HepG2 (cell line): ENCODE results near the gene RNU1-1. TPM values are rescaled to one million over a fixed set of nuclear protein-coding genes. Genes with fewer than 3 reads are reported as not detected.
A peak's percentile ranks its signal among the peaks of the same experiment; 100 is the strongest.
"Not testable (repeated sequence)": the region's sequence is repeated elsewhere in the genome, so short reads cannot be mapped to it uniquely, and the experiment has no call there.

Experiments used
- ATF1 ChIP-seq: IDR thresholded peaks from 2 replicates; pipeline ENCODE4 v1.6.1; 2016; ENCODE audit warnings: mild to moderate bottlenecking, control low read depth
- ATF7 ChIP-seq, 2 experiments: fragments of 450-650 bp in 1 of 2; sonication (generic) in 1 of 2; formaldehyde crosslinking in 1 of 2; IDR thresholded peaks; 2 replicates each; pipeline versions ENCODE4 v1.4.0 to v1.6.1; 2016 to 2020; ENCODE audit warnings: antibody characterized with exemption in 1 of 2, mild to moderate bottlenecking in 1 of 2, missing genetic modification reagents in 1 of 2
- GABPA ChIP-seq, 2 experiments: IDR thresholded peaks; 2 replicates each; pipeline ENCODE4 v1.6.1; 2011 to 2016; ENCODE audit warnings: low read depth in 2 of 2, low read length in 1 of 2, missing biosample characterization in 1 of 2, missing genetic modification characterization in 1 of 2
- GTF2F1 ChIP-seq: fragments of 150-350 bp; IDR thresholded peaks from 2 replicates; pipeline ENCODE4 v1.6.1; 2014; ENCODE audit warnings: low read length
- HOXA9 ChIP-seq: sonication (generic); formaldehyde crosslinking; IDR thresholded peaks from 2 replicates; pipeline ENCODE4 v1.8.1; 2022; ENCODE audit warnings: missing genetic modification reagents, mild to moderate bottlenecking, moderate library complexity, borderline replicate concordance
- JUNB ChIP-seq: sonication (generic); formaldehyde crosslinking; IDR thresholded peaks from 2 replicates; pipeline ENCODE4 v1.8.0; 2022; ENCODE audit warnings: missing genetic modification reagents, mild to moderate bottlenecking, borderline replicate concordance
- KLF16 ChIP-seq, 2 experiments: sonication (generic) in 1 of 2; formaldehyde crosslinking in 1 of 2; IDR thresholded peaks; 2 replicates each; pipeline versions ENCODE4 v1.6.1 to v1.8.0; 2016 to 2023; ENCODE audit warnings: missing genetic modification reagents in 2 of 2, missing compliant biosample characterization in 1 of 2
- MIER3 ChIP-seq: IDR thresholded peaks from 2 replicates; pipeline ENCODE4 v1.6.1; 2016; ENCODE audit warnings: missing compliant biosample characterization, borderline replicate concordance
- ZFP37 ChIP-seq: sonication (generic); formaldehyde crosslinking; IDR thresholded peaks from 2 replicates; pipeline ENCODE4 v1.4.0; 2020; ENCODE audit warnings: missing genetic modification reagents, borderline replicate concordance
- ZNF350 ChIP-seq: sonication (generic); formaldehyde crosslinking; IDR thresholded peaks from 2 replicates; pipeline ENCODE4 v1.4.0; 2020; ENCODE audit warnings: mild to moderate bottlenecking, low read depth, missing genetic modification reagents, borderline replicate concordance
- polyA plus RNA-seq, 8 experiments: library from polyadenylated mRNA; depleted of rRNA in 3 of 8; stranded (reverse) in 7 of 8; unstranded in 1 of 8; fragments of >200 nt; fragmentation: Illumina TruSeq in 4 of 8; extraction: Trizol in 4 of 8; gene quantifications; 2 replicates each; pipeline versions ENCODE4 v1.2.1 to v1.2.3, GENCODE V29; 2011 to 2016; ENCODE audit warnings: low read depth in 4 of 8, missing spikeins in 1 of 8, mixed read lengths in 1 of 8; ENCODE audit not compliant: insufficient read depth in 1 of 8
- total RNA-seq, 5 experiments: library from RNA; depleted of rRNA; stranded (reverse); fragments of >200 nt; fragmentation: Illumina TruSeq; extraction: Trizol; gene quantifications; 2 replicates each; pipeline ENCODE4 v1.2.3, GENCODE V29; 2016; ENCODE audit warnings: low read depth in 1 of 5
- TF ChIP-seq, protein P1 (sequence below): IDR thresholded peaks from 2 replicates; pipeline ENCODE4 v1.4.0; 2020; ENCODE audit warnings: mild to moderate bottlenecking, missing genetic modification reagents
- TF ChIP-seq, protein P2 (sequence below), 2 experiments: sonication (generic) in 1 of 2; formaldehyde crosslinking in 1 of 2; IDR thresholded peaks; 2 replicates each; pipeline versions ENCODE4 v1.4.0 to v1.6.1; 2016 to 2020; ENCODE audit warnings: borderline replicate concordance in 1 of 2, low read depth in 1 of 2, mild to moderate bottlenecking in 1 of 2, missing genetic modification reagents in 1 of 2
- TF ChIP-seq, protein P3 (sequence below): sonication (generic); formaldehyde crosslinking; IDR thresholded peaks from 2 replicates; pipeline ENCODE4 v1.4.0; 2020; ENCODE audit warnings: missing genetic modification reagents, borderline replicate concordance

RNU1-1 gene
- total and polyA plus RNA-seq, 2 of the 13 experiments (the other 11 are each of a cell fraction or from before 2014, with no cell fraction given): under 0.01 to 11,018 TPM

DNA sequence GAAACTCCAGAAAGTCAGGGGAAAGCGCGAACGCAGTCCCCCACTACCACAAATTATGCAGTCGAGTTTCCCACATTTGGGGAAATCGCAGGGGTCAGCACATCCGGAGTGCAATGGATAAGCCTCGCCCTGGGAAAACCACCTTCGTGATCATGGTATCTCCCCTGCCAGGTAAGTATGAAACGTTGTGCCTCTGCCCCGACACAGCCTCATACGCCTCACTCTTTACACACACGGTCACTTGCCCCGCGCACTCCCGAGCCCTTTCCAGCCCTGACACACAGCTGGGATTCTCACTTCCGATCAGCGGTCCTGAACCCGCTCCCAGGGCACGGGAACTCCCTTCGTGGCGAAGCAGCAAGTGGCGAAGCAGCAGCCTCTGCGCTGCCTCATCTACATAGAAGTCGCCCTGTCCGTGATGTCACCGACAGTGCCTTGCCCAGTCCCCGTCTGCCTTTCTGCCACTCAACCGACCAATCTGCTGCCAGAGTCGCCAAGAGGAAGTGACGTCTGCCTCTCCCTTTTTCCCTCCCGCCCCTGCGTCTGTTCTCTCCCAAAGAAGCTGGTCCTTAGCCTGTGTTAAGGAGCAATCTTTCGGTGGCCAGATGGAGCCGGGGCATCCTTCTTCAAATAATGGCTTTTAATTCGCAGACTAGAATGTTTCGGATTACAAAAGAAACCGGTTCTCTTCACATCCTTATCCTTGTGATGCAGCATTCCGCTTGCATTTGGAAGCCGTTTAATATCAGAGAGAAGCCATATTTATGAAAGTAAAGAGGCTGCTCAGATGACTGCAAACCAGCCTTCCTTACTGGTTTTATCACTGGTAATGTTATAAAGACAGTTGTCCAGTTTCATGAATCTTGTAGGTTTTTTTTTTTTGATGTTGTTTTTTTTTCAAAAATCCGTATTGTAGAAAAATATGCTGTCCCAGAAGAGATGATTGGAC is at the start of gene RNU1-1 (continued):
- peak in 1 of 2 experiments; percentile 44; a peak in 1 of 4 replicates for TF ChIP-seq KLF16 (CRISPR knock-in tag; IDR thresholded peaks at IDR 0.05)
- TF ChIP-seq ATF7 (IDR thresholded peaks at IDR 0.05): not testable (repeated sequence)
- peak; percentile 80 for TF ChIP-seq ATF7 (CRISPR knock-in tag; IDR thresholded peaks at IDR 0.05)
- TF ChIP-seq, protein P1, sequence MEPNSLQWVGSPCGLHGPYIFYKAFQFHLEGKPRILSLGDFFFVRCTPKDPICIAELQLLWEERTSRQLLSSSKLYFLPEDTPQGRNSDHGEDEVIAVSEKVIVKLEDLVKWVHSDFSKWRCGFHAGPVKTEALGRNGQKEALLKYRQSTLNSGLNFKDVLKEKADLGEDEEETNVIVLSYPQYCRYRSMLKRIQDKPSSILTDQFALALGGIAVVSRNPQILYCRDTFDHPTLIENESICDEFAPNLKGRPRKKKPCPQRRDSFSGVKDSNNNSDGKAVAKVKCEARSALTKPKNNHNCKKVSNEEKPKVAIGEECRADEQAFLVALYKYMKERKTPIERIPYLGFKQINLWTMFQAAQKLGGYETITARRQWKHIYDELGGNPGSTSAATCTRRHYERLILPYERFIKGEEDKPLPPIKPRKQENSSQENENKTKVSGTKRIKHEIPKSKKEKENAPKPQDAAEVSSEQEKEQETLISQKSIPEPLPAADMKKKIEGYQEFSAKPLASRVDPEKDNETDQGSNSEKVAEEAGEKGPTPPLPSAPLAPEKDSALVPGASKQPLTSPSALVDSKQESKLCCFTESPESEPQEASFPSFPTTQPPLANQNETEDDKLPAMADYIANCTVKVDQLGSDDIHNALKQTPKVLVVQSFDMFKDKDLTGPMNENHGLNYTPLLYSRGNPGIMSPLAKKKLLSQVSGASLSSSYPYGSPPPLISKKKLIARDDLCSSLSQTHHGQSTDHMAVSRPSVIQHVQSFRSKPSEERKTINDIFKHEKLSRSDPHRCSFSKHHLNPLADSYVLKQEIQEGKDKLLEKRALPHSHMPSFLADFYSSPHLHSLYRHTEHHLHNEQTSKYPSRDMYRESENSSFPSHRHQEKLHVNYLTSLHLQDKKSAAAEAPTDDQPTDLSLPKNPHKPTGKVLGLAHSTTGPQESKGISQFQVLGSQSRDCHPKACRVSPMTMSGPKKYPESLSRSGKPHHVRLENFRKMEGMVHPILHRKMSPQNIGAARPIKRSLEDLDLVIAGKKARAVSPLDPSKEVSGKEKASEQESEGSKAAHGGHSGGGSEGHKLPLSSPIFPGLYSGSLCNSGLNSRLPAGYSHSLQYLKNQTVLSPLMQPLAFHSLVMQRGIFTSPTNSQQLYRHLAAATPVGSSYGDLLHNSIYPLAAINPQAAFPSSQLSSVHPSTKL (CRISPR knock-in tag): peak; percentile 14; the same call in 1 of the 2 replicates
- TF ChIP-seq, protein P2, sequence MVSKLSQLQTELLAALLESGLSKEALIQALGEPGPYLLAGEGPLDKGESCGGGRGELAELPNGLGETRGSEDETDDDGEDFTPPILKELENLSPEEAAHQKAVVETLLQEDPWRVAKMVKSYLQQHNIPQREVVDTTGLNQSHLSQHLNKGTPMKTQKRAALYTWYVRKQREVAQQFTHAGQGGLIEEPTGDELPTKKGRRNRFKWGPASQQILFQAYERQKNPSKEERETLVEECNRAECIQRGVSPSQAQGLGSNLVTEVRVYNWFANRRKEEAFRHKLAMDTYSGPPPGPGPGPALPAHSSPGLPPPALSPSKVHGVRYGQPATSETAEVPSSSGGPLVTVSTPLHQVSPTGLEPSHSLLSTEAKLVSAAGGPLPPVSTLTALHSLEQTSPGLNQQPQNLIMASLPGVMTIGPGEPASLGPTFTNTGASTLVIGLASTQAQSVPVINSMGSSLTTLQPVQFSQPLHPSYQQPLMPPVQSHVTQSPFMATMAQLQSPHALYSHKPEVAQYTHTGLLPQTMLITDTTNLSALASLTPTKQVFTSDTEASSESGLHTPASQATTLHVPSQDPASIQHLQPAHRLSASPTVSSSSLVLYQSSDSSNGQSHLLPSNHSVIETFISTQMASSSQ (IDR thresholded peaks at IDR 0.05; ENCODE audit: low read depth): not testable (repeated sequence)
- TF ChIP-seq, protein P2 (CRISPR knock-in tag; IDR thresholded peaks at IDR 0.05; ENCODE audit: borderline replicate concordance): peak; percentile 69; the same call in 1 of the 2 replicates
- peak; percentile 49; the same call in 1 of the 2 replicates for TF ChIP-seq JUNB (CRISPR knock-in tag)
- peak; percentile 91; the same call in 1 of the 2 replicates for TF ChIP-seq GTF2F1
- TF ChIP-seq GABPA (IDR thresholded peaks at IDR 0.05; ENCODE audit: low read depth, low read length): peak; percentile 50
- TF ChIP-seq GABPA (CRISPR knock-in tag; IDR thresholded peaks at IDR 0.05; ENCODE audit: low read depth): peak; percentile 86
- TF ChIP-seq ZFP37: 0 out of 2 replicates have a peak, but pooled peaks have one; percentile 13
- TF ChIP-seq ZNF350: peak; percentile 56; the same call in 1 of the 2 replicates
- TF ChIP-seq, protein P3, sequence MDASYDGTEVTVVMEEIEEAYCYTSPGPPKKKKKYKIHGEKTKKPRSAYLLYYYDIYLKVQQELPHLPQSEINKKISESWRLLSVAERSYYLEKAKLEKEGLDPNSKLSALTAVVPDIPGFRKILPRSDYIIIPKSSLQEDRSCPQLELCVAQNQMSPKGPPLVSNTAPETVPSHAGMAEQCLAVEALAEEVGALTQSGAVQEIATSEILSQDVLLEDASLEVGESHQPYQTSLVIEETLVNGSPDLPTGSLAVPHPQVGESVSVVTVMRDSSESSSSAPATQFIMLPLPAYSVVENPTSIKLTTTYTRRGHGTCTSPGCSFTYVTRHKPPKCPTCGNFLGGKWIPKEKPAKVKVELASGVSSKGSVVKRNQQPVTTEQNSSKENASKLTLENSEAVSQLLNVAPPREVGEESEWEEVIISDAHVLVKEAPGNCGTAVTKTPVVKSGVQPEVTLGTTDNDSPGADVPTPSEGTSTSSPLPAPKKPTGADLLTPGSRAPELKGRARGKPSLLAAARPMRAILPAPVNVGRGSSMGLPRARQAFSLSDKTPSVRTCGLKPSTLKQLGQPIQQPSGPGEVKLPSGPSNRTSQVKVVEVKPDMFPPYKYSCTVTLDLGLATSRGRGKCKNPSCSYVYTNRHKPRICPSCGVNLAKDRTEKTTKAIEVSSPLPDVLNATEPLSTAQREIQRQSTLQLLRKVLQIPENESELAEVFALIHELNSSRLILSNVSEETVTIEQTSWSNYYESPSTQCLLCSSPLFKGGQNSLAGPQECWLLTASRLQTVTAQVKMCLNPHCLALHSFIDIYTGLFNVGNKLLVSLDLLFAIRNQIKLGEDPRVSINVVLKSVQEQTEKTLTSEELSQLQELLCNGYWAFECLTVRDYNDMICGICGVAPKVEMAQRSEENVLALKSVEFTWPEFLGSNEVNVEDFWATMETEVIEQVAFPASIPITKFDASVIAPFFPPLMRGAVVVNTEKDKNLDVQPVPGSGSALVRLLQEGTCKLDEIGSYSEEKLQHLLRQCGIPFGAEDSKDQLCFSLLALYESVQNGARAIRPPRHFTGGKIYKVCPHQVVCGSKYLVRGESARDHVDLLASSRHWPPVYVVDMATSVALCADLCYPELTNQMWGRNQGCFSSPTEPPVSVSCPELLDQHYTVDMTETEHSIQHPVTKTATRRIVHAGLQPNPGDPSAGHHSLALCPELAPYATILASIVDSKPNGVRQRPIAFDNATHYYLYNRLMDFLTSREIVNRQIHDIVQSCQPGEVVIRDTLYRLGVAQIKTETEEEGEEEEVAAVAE: peak; percentile 72; the same call in 1 of the 2 replicates
- peak; percentile 61; the same call in 1 of the 2 replicates for TF ChIP-seq HOXA9 (CRISPR knock-in tag)
- peak; percentile 60; the same call in 1 of the 2 replicates for TF ChIP-seq MIER3
- TF ChIP-seq ATF1 (CRISPR knock-in tag): peak; percentile 80
